Large intestine (tissue), 3 donors: ENCODE data around the gene PGF. TPM values are rescaled to one million over a fixed set of nuclear protein-coding genes. Genes with fewer than 3 reads are reported as not detected.
"Not testable (repeated sequence)": the region's sequence is repeated elsewhere in the genome, so short reads cannot be mapped to it uniquely, and the experiment has no call there.

Experiments used
- DNase-seq, 2 donors: peaks; one replicate each; pipeline versions ENCODE4 v3.0.0 to v3.0.0-alpha.2; 2013
- H3K27ac ChIP-seq: one replicate; pipeline ENCODE4 v1.5.1; 2013; ENCODE audit warnings: low read length
- H3K27me3 ChIP-seq: 2 replicates; pipeline ENCODE4 v1.6.1; 2013; ENCODE audit warnings: low read length; ENCODE audit not compliant: control insufficient read depth, insufficient read depth
- H3K36me3 ChIP-seq: 2 replicates; pipeline ENCODE4 v1.6.1; 2013; ENCODE audit warnings: low read length; ENCODE audit not compliant: control insufficient read depth, insufficient read depth
- H3K4me1 ChIP-seq: one replicate; pipeline ENCODE4 v1.6.1; 2013; ENCODE audit warnings: low read length; ENCODE audit not compliant: control insufficient read depth, insufficient read depth
- H3K4me3 ChIP-seq: one replicate; pipeline ENCODE4 v1.5.1; 2013; ENCODE audit warnings: low read length
- H3K9me3 ChIP-seq: one replicate; pipeline ENCODE4 v1.6.1; 2013; ENCODE audit warnings: mild to moderate bottlenecking, low read depth, low read length, moderate library complexity; ENCODE audit not compliant: control insufficient read depth
- WGBS: methylation state at CpG from one replicate; pipeline ENCODE4 v1.1.5; 2013; ENCODE audit warnings: low lambda C conversion rate; ENCODE audit not compliant: insufficient coverage; 5-methylcytosine and 5-hydroxymethylcytosine counted together
- polyA plus RNA-seq: library from polyadenylated mRNA; unstranded; fragments of 120-200 nt; gene quantifications from one replicate; pipeline ENCODE4 v1.2.1, GENCODE V29; 2013

PGF gene
- polyA plus RNA-seq, 1 donor = 9.1 TPM

DNA sequence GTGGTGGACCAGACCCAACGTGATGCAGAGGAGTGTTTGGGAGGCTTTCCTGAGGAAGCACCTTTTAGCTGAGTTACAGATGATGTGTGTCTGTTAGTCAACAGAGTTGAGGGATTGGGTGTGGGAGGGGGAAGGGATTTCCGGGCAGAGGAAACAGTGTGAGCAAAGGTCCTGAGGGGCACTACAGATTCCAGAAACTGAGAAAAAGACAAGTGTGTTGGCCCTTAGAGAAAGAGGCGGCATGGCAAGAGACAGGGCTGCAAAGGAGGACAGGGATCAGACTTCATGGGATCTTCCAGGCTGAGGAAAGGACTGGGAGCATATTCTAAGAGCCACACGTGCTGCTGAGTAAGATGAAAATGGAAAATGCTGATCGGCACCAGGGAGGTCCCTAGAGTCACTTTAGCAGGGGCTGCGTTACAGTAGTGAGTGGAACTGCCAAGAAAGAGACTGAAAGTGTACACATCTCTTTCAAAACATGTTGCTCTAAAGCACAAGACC, 22.9 kb downstream of the PGF start:
- no peaks in the 10 kb centered on the region for H3K9me3 ChIP-seq
- no peak overlapping the region for H3K27ac ChIP-seq
- H3K27me3 ChIP-seq = no peaks in the 10 kb centered on the region
- 17% methylated on average over 2 of the region's 6 CpGs for WGBS
- no peaks in the 10 kb centered on the region for H3K36me3 ChIP-seq
- DNase-seq = no peak
- H3K4me3 ChIP-seq = no peak overlapping the region
- H3K4me1 ChIP-seq = no peaks in the 10 kb centered on the region

DNA sequence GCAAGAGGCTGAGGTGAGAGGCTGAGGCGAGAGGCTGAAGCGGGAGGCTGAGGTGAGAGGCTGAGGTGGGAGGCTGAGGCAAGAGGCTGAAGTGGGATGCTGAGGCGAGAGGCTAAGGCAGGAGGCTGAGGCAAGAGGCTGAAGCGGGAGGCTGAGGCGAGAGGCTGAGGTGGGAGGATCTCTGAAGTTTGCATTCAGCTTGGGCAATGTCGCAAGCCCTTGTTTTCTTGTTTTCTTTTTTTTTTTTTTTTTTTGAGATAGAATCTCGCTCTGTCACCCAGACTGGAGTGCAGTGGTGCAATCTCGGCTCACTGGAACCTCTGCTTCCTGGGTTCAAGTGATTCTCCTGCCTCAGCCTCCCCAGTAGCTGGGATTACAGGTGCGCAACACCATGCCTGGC, 23.7 kb downstream of the PGF start:
- H3K27ac ChIP-seq, H3K4me3 ChIP-seq, H3K4me1 ChIP-seq, H3K9me3 ChIP-seq, H3K36me3 ChIP-seq, H3K27me3 ChIP-seq, DNase-seq: not testable (repeated sequence)
- no CpG with 5 or more reads among the region's 9 CpGs for WGBS

DNA sequence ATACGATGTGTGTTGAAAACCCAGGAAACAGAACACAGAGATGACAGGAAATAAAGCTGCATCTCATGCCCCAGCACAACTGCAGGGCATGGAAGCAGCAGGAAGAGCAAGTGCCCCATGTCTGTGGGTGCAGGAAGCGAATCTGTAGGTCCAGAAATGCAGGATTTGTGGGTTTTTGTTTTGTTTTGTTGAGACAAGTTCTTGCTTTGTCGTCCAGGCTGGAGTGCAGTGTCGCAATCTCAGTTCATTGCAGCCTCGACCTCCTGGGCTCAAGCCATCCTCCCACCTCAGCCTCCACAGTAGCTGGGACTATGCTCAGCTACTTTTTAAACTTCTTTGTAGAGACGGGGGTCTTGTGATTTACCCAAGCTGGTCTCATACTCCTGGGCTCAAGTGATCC, 26.2 kb downstream of the PGF start:
- no peak for DNase-seq
- no peaks in the 10 kb centered on the region for H3K9me3 ChIP-seq
- H3K4me3 ChIP-seq = no peak overlapping the region
- H3K4me1 ChIP-seq = no peaks in the 10 kb centered on the region
- H3K27ac ChIP-seq = no peak overlapping the region
- H3K36me3 ChIP-seq = no peaks in the 10 kb centered on the region
- no peaks in the 10 kb centered on the region for H3K27me3 ChIP-seq
- WGBS = no CpG with 5 or more reads among the region's 6 CpGs

DNA sequence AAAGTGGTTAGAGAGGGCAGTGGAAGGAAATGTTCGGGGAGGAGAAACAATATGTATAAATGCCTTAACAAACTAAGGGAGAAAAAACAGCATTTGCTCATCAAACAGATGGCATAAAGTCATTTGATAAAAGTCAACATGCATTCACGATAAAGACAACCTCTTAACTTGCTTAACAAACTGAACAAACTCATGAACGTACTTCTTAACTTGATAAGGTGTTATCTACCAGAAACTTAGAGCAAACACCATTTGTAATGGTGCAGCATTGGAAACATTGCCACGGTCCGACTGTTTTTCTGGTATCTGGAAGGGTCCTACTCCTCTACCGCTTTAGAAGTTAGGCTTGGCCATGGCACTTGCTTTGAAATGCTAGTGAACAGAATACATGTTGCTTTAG, 28.2 kb downstream of the PGF start:
- Histone ChIP-seq H3K4me3 (no peak overlapping the region), H3K27ac (no peak overlapping the region), H3K4me1 (peaks cover 8% of the 10 kb centered on the region), H3K9me3 (peaks cover 4% of the 10 kb centered on the region), H3K36me3 (no peaks in the 10 kb centered on the region), H3K27me3 (peaks cover 5% of the 10 kb centered on the region)
- no peak for DNase-seq
- 14% methylated on average over 1 of the region's 6 CpGs for WGBS

DNA sequence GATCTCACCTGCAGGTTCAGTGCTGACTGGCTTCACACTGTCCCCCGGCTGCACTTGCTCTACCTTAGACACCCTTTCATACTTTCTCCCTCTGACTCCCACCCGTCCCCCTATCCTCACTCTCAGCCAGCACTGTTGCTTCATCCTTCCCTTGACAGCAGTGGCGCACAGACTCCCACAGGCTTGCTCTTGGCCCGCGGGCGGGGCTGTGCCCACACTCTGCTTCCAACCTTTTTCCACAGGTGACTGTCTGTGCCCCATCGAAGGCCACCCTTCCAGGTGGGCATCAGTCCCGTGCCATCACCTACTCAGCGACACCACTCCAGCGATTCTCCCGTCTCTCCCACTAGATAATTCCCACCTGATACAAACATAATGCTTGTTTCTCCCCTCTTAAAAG, 31.3 kb downstream of the PGF start:
- peaks cover 8% of the 10 kb centered on the region for H3K4me1 ChIP-seq
- no peak for DNase-seq
- 100% methylated on average over 1 of the region's 11 CpGs for WGBS

DNA sequence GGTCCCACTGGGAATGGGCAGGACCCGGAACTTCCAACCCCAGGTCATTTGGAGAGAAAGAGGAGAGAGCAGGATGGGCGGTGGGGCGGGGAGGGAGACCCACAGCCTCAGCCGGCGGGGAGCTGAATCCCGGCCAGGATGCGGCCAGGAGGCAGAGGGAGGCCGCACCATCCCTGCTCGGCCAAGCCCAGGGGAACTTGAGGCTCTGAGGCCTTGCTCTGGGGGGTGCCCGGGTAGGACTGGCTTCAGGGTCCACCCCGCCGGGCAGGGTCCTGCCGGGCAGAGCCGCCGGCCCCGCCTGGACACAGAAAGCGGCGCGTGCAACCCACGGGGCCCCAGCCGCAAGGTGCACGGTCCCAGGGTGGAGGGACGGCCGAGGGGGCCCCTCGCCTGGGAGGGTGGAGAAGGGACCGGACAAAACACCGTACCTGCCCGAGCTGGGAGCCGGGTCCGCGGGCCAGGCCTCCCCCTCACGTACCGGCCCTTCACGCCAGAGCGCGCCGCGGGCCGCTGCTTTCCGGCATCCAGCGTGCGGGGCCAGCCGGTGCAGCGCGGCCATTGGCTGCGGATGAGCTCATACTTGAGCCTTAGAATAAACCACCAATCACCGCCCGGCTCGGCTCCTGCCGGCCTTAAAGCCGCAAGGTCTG, 32.5 kb downstream of the PGF start, which contains the start of gene RPS6KL1:
RPS6KL1 (minus strand) TSS at position 509 of the 650 bp plus-strand sequence. CDS start 1,719 bp downstream, outside the sequence.
- Histone ChIP-seq H3K36me3 (no peaks in the 10 kb centered on the region), H3K9me3 (peaks cover 4% of the 10 kb centered on the region), H3K27ac (no peak within 1 kb of the TSS), H3K4me1 (peaks cover 8% of the 10 kb centered on the region), H3K4me3 (peak within 1 kb of the TSS; percentile 55), H3K27me3 (peaks cover 5% of the 10 kb centered on the region)
- WGBS = no CpG with 5 or more reads among the region's 51 CpGs
- peak; percentile 70 to 81 for DNase-seq

More for the DNA sequence above, 31.3 kb downstream of the PGF start:
- Histone ChIP-seq H3K27ac (no peak overlapping the region), H3K36me3 (no peaks in the 10 kb centered on the region), H3K27me3 (peaks cover 5% of the 10 kb centered on the region), H3K9me3 (peaks cover 4% of the 10 kb centered on the region), H3K4me3 (no peak overlapping the region)

DNA sequence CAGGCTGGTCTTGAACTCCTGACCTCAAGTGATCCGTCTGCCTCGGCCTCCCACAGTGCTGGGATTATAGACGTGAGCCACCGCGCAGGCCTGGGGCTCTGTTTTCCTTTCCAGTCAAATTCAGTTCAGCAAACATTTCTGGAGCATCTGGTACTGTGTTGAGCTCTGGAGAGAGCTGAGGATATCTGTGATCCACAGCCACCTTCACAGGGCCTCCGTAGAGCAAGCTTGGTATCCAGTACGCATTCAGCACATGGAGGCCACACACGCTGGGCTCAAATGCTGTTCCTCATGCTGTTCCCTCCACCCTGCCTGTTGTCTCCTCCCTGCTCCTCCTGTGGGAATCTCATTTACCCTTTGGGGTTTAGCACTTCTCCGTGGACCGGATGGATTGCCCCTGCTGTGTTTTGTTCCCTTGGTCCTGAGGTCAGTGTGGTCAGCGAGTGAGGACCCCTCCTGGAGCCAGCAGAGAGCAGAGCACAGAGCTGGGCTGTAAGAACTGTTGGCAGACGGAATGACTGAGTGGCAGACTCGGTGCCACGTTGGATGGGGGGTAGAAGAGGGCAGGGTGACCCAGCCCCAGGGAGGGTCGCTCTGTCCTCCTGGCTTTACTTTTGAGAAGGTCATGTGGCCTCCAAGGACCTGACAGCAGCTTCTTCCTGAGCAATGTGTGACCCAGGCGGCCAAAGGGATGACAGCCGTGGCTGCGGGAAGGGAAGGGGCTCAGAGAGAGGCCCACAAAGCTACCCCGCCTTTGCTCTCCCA, 33.2 kb downstream of the PGF start:
- DNase-seq = no peak

DNA sequence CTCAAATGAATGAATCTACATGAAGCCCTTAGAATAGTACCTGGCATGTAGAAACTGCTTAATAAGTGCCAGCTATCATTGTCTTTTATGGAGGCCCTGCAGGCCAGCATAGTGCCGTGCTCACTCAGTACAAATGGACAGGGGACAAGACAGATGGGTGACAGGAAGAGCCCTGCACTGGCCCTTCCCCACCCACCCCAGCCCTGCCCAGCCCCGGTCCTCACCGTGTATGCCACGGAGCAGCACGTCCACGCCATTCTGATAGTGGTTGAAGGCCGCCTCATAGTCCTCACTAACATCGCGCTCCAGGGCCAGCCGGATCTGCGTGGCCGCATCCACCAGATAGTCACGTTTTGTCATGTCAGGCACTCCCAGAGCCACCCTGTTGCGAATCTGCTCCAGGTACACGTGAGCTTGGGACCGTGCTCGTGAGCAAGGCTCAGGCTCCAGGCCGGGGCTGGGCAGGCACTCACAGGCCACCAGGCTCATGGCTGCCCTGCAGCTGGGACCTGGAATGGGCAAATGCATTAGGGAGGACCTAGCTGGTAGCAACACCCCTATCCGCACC, 34.3 kb downstream of the PGF start:
- no peak for DNase-seq
- Histone ChIP-seq H3K27me3 (peaks cover 5% of the 10 kb centered on the region), H3K27ac (no peak overlapping the region), H3K4me3 (no peak overlapping the region), H3K9me3 (peaks cover 4% of the 10 kb centered on the region), H3K36me3 (no peaks in the 10 kb centered on the region), H3K4me1 (peaks cover 8% of the 10 kb centered on the region)
- no CpG with 5 or more reads among the region's 19 CpGs for WGBS

More for the DNA sequence above, 33.2 kb downstream of the PGF start:
- Histone ChIP-seq H3K9me3 (peaks cover 4% of the 10 kb centered on the region), H3K27ac (no peak overlapping the region), H3K27me3 (peaks cover 5% of the 10 kb centered on the region), H3K4me1 (peaks cover 8% of the 10 kb centered on the region), H3K36me3 (no peaks in the 10 kb centered on the region), H3K4me3 (peak overlapping the region; percentile 55)
- no CpG with 5 or more reads among the region's 19 CpGs for WGBS

DNA sequence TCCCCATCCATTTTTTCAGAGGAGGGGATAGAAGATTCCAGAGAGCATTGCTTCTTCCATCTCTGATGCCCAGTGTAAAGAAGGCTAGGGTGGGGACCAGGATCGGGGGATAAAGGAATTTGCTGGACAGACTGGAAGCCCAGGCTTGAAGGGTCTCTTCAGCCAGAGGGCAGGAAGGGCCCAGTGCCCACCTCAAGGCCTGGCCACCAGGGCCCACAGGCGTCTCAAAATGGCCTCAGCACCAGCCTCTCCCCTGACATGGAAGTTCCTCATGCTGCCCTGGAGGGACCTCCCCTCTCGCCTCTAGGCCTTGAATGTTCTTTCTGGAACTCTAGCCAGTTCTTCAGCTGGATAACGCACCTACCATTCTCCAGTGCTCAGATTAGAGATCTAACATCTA, 35.1 kb downstream of the PGF start:
- no peaks in the 10 kb centered on the region for H3K36me3 ChIP-seq
- H3K4me1 ChIP-seq = peaks cover 10% of the 10 kb centered on the region
- WGBS = 100% methylated on average over 1 of the region's 4 CpGs
- H3K27me3 ChIP-seq = peaks cover 5% of the 10 kb centered on the region
- no peak overlapping the region for H3K27ac ChIP-seq
- no peak overlapping the region for H3K4me3 ChIP-seq
- H3K9me3 ChIP-seq = peaks cover 4% of the 10 kb centered on the region
- no peak for DNase-seq

DNA sequence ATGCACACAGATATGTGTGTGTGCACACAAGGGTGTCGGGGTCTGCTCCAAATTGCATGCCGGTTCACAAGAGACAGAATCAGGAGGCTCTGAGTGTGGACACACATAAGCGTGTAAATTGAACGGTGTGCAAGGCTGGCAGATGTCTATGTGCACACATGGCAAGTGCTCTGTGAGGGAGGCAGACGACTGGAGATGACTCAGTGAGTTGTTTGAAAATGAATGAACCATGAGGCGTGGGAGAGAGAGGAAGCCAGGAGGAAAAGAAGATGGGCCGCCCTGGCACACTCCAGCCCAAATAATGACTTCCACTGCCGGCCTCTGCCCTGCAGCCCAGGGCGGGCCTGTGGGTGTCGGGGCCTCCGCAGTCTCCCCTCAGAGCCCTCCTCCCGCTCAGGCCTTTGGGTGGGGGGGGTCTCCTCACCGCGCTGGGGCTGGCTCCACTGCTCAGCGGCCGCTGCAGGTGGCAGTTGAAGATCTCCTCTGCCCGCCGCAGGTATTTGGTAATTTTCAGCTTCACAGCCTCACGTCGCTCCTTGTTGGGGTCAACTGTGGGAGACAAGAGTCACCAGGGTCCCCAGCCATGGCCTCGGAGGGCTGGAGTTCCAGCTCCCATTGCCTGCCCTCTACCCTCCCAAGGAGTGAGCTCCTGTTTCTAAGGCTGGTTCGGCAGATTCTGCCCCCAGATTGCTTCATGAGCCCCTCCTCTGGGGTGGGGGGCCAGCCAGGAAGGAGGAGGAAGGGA, 35.8 kb downstream of the PGF start:
- Histone ChIP-seq H3K36me3 (no peaks in the 10 kb centered on the region), H3K9me3 (peaks cover 4% of the 10 kb centered on the region), H3K4me1 (peaks cover 10% of the 10 kb centered on the region), H3K27ac (no peak overlapping the region), H3K4me3 (no peak overlapping the region), H3K27me3 (peaks cover 5% of the 10 kb centered on the region)
- no CpG with 5 or more reads among the region's 22 CpGs for WGBS
- no peak for DNase-seq
